Heart right ventricle (tissue), 16 donors: ENCODE results near the gene ADA. TPM values are rescaled to one million over a fixed set of nuclear protein-coding genes. Genes with fewer than 3 reads are reported as not detected.
"Not testable (repeated sequence)": the region's sequence is repeated elsewhere in the genome, so short reads cannot be mapped to it uniquely, and the experiment has no call there.

Experiments
- ATAC-seq, 8 donors: fragments of 200-7000 bp; cut with Tn5 transposase; one replicate each; pipeline ENCODE4 v1.9.1; 2020; ENCODE audit warnings: mild to moderate bottlenecking in 8 of 8, moderate library complexity in 8 of 8, moderate number of reproducible peaks in 1 of 8
- DNase-seq, 2 donors: peaks; one replicate each; pipeline ENCODE4 v3.0.0-alpha.2; 2020
- H3K27ac ChIP-seq, 10 donors: fragments of 200-600 bp; sonication (generic) in 2 of 10; one replicate each; pipeline versions ENCODE4 v1.5.0 to v1.8.0; 2020 to 2022; ENCODE audit warnings: mild to moderate bottlenecking in 3 of 10
- H3K27me3 ChIP-seq, 7 donors: fragments of 200-600 bp; one replicate each; pipeline ENCODE4 v1.8.0; 2021 to 2022; ENCODE audit warnings: mild to moderate bottlenecking in 2 of 7
- H3K36me3 ChIP-seq, 9 donors: fragments of 200-600 bp; sonication (generic) in 1 of 9; one replicate each; pipeline versions ENCODE4 v1.5.0 to v1.8.0; 2020 to 2022; ENCODE audit warnings: mild to moderate bottlenecking in 2 of 9
- H3K4me1 ChIP-seq, 9 donors: fragments of 200-600 bp; sonication (generic) in 1 of 9; one replicate each; pipeline versions ENCODE4 v1.5.0 to v1.8.0; 2020 to 2022; ENCODE audit warnings: mild to moderate bottlenecking in 4 of 9
- H3K4me3 ChIP-seq, 10 donors: fragments of 200-600 bp; sonication (generic) in 2 of 10; one replicate each; pipeline versions ENCODE4 v1.5.0 to v1.8.0; 2020 to 2022; ENCODE audit warnings: mild to moderate bottlenecking in 7 of 10, moderate library complexity in 2 of 10
- H3K9me3 ChIP-seq, 11 donors: fragments of 200-600 bp in 10 of 11; sonication (generic) in 2 of 11; one replicate each; pipeline versions ENCODE4 v1.5.0 to v1.8.0; 2013 to 2022; ENCODE audit warnings: mild to moderate bottlenecking in 2 of 11, control low read depth in 1 of 11, moderate library complexity in 1 of 11
- WGBS, 2 donors: extraction: QIAGEN DNeasy Blood & Tissue Kit; methylation state at CpG; one replicate each; pipeline ENCODE4 v1.1.7; 2013; ENCODE audit warnings: inconsistent platforms in 1 of 2; 5-methylcytosine and 5-hydroxymethylcytosine counted together
- intact Hi-C, 10 donors: fragments of 100-400 bp; cut with DNase I; formaldehyde crosslinking; loops; one replicate each; pipeline versions ENCODE4 v1.11.1 to v1.14.2; 2022
- polyA plus RNA-seq, 2 donors: library from polyadenylated mRNA; stranded (reverse); fragments of 200-250 nt; gene quantifications; one replicate each; pipeline ENCODE4 v1.2.3, GENCODE V29; 2013
- total RNA-seq, 10 donors: library from RNA; stranded (reverse); fragmentation: NEBNext Ultra II Directional in 3 of 10; extraction: Animal tissue kit (Norgen Biotek cat#: 25700) in 3 of 10; gene quantifications; one replicate each; pipeline versions ENCODE4 v1.2.1 to v1.2.4, GENCODE V29; 2021 to 2023
- TF ChIP-seq, protein P1 (sequence below), 9 donors: fragments of 200-600 bp; sonication (generic) in 2 of 9; IDR thresholded peaks; one replicate each; pipeline versions ENCODE4 v1.5.0 to v1.8.0; 2021 to 2022; ENCODE audit warnings: antibody characterized with exemption in 9 of 9, mild to moderate bottlenecking in 5 of 9, moderate library complexity in 1 of 9
- donor health status: Arrhythmogenic right ventricular cardiomyopathy.
- donor health status: ischemic (EF 13 %, LVEDD 7.1; RV severe dilation, severe dysfunction).
- donor health status: healthy with polysubstance abuse.
- donor health status: DM: no; HTN: yes; CAD: no.
- donor health status: DM: no; HTN: no; CAD: no.
- donor health status: ischemic (EF 25% LVEDD 6.9; RV normal size, moderate dysfunction).
- donor health status: ischemic (EF 25% LVEDD 5.7; RV mildly dilated, moderate dysfunction).
- donor health status: healthy.
- donor health status: DM: yes; HTN: yes; CAD: no.
- donor health status: Ischemic cardiomyopathy.
- donor health status: ischemic (EF 35%, LVEDD 5.7; RV mildly dilated, moderate dysfunction).
- donor health status: nonischemic (EF 11% LVEDD 7.7; RV severe dilation, severe dysfunction).
- donor health status: DM: yes; HTN: yes; CAD: no.
- donor health status: PGD.
- donor health status: ischemic (EF 29% LVEDD 5.4; RV normal size, mild dysfunction).
- donor health status: nonischemic (EF 23%, LVEDD 6.1; RV moderate dilation, normal function).

The ADA gene
- total and polyA plus RNA-seq, 12 donors, result 1.6 to 18.3 (median 5.1) TPM

GRCh38 chr20:44683263-44684046 lies 32.0 kb upstream of the ADA start:
- Histone ChIP-seq H3K9me3 (no peaks in the 10 kb centered on the region), H3K36me3 (no peaks in the 10 kb centered on the region), H3K27me3 (peaks cover 0 to 4% (median 0%) of the 10 kb centered on the region in 7 donors), H3K4me1 (peaks cover 0 to 14% (median 6%) of the 10 kb centered on the region in 9 donors), H3K27ac (no peak overlapping the region), H3K4me3 (no peak overlapping the region)
- WGBS, 2 donors, result 49 to 51% methylated on average over 10 of the region's 10 CpGs
- intact Hi-C loops, result loop anchor here in 9 of 10 donors (2.0 to 10.0 kb wide), 10 partner anchors 49 to 469 kb away; partner anchors contain the start of gene OSER1 (in 1 of the 9)
- DNase-seq (no peak), ATAC-seq (peak in 7 of 8 donors; percentile 43 to 75 (median 54))
- TF ChIP-seq, protein P1, sequence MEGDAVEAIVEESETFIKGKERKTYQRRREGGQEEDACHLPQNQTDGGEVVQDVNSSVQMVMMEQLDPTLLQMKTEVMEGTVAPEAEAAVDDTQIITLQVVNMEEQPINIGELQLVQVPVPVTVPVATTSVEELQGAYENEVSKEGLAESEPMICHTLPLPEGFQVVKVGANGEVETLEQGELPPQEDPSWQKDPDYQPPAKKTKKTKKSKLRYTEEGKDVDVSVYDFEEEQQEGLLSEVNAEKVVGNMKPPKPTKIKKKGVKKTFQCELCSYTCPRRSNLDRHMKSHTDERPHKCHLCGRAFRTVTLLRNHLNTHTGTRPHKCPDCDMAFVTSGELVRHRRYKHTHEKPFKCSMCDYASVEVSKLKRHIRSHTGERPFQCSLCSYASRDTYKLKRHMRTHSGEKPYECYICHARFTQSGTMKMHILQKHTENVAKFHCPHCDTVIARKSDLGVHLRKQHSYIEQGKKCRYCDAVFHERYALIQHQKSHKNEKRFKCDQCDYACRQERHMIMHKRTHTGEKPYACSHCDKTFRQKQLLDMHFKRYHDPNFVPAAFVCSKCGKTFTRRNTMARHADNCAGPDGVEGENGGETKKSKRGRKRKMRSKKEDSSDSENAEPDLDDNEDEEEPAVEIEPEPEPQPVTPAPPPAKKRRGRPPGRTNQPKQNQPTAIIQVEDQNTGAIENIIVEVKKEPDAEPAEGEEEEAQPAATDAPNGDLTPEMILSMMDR (IDR thresholded peaks at IDR 0.05), result peak in 8 of 9 donors; percentile 46 to 75 (median 56)

DNA sequence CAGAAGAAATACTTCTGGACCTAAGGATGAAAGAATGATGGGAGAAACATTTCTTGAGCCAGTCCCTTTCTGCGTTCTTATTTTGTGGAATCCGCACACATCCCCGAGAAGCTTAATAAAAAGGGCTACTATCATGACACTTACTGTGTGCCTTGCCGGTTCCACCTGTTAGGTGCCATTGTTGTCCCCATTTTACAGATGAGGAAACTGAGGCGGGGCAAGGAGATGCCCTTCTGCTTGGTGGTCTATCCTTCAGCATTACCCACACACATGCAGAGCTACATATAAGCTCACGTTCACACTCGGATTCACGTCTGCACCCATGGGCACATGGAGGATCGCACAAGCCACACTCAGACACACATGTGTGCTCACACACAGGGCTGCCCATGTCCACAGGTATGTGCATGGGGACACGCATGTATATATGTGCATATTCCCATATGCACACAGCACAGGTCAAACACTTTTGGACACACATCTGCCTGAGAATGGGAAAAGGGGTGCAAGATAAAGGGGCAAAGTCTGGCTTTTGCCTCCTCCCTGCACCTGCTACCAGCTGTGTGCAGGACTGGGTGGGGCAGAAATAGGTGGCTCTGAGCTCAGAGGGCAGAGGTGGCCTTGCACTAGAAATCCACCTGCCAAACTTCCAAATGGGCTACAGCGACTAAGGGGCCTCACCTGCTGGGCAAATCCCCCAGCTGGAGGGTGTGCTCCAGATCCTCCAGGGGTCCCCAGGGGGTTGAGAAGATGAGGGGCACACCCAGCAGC lies 30.5 kb upstream of the ADA start:
- WGBS, 2 donors, result 92 to 94% methylated on average over 11 of the region's 11 CpGs
- H3K9me3 ChIP-seq, result no peaks in the 10 kb centered on the region
- no peak overlapping the region for H3K4me3 ChIP-seq
- no peaks in the 10 kb centered on the region for H3K36me3 ChIP-seq
- no peak for DNase-seq
- TF ChIP-seq, protein P1 (IDR thresholded peaks at IDR 0.05), result no peak
- H3K27me3 ChIP-seq, result peaks cover 0 to 4% (median 0%) of the 10 kb centered on the region in 7 donors
- peaks cover 0 to 14% (median 6%) of the 10 kb centered on the region in 9 donors for H3K4me1 ChIP-seq
- intact Hi-C loops, result loop anchor here in 5 of 10 donors (5.0 to 10.0 kb wide), 7 partner anchors 67 to 467 kb away; partner anchors contain the start of gene OSER1 (in 1 of the 5)
- H3K27ac ChIP-seq, result no peak overlapping the region
- no peak for ATAC-seq

- Histone ChIP-seq H3K4me3 (no peak overlapping the region), H3K27me3 (peaks cover 0 to 3% (median 0%) of the 10 kb centered on the region in 7 donors), H3K27ac (no peak overlapping the region), H3K36me3 (no peaks in the 10 kb centered on the region), H3K9me3 (no peaks in the 10 kb centered on the region), H3K4me1 (peaks cover 0 to 6% (median 0%) of the 10 kb centered on the region in 9 donors)
- TF ChIP-seq, protein P1 (IDR thresholded peaks at IDR 0.05), result no peak
- DNase-seq (no peak), ATAC-seq (no peak)
- WGBS, 2 donors, result 86 to 90% methylated on average over 12 of the region's 12 CpGs
- intact Hi-C loops, result no loop called here
Measured at GRCh38 chr20:44678990-44679611, 27.6 kb upstream of the ADA start.

DNA sequence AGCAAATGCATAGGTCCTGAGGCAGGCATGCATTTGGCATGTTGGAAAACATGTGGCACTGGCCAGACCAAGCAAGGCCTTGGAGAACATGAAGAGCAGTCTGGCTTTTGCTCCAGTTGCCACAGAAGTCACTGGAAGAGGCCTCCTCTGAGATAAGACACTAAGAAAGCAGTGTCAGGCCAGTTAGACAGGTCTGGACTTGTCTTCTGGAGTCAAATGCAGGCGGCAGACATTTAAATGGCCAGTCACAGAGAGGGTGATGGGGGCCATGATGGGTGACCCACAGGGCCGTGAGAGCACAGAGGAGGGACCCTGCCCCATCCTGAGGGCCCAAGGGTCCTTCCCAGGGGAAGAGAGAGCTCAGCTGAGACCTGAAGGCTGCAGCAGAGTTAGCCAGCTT lies 26.7 kb upstream of the ADA start:
- H3K36me3 ChIP-seq, result no peaks in the 10 kb centered on the region
- H3K4me1 ChIP-seq, result peaks cover 0 to under 1% (median 0%) of the 10 kb centered on the region in 9 donors
- no peak overlapping the region for H3K4me3 ChIP-seq
- no peaks in the 10 kb centered on the region for H3K27me3 ChIP-seq
- DNase-seq (no peak), ATAC-seq (no peak)
- TF ChIP-seq, protein P1 (IDR thresholded peaks at IDR 0.05), result no peak
- H3K27ac ChIP-seq, result no peak overlapping the region
- WGBS, 2 donors, result 29 to 83% methylated on average over 2 of the region's 2 CpGs
- no peaks in the 10 kb centered on the region for H3K9me3 ChIP-seq
- intact Hi-C loops, result no loop called here

DNA sequence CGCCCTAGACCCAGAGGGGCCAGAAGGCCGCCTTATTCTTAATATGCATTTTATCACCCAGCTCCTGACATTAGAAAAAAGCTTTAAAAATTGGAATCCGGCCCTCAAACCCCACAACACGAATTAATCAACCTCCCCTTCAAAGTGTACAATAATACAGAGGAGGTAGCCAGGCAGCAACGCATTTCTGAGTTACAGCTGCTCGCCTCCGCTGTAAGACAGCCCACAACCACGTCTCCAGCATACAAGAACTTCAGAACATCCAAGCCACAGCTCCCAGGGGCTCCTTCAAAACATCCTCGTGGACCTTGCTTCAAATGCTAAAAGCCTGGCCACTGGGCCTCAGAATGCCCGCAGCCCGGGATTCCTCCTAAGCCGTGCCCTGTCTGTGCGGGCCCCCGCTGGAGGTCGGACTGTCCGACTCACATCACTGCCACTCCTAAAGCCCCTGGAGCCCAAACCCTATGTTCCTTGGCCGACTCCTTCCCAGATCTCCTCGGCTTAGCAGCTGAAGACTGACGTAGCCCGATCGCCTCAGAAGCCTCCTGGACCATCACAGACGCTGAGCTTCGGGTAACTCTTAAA lies 20.9 kb upstream of the ADA start:
- H3K9me3 ChIP-seq, intact Hi-C loops, H3K4me1 ChIP-seq, DNase-seq, H3K27me3 ChIP-seq, ATAC-seq, H3K4me3 ChIP-seq, H3K36me3 ChIP-seq, H3K27ac ChIP-seq: not testable (repeated sequence)
- WGBS, 2 donors, result 93 to 94% methylated on average over 23 of the region's 23 CpGs

GRCh38 chr20:44671541-44671940 lies 20.0 kb upstream of the ADA start:
- WGBS, 2 donors, result 76 to 79% methylated on average over 6 of the region's 7 CpGs
- H3K36me3 ChIP-seq, H3K4me1 ChIP-seq, H3K27me3 ChIP-seq, intact Hi-C loops, H3K9me3 ChIP-seq, ATAC-seq, DNase-seq: not testable (repeated sequence)
- H3K4me3 ChIP-seq, result peak overlapping the region in 1 of 10 donors; percentile 16
- H3K27ac ChIP-seq, result peak overlapping the region in 1 of 10 donors; percentile 36
